Kidney (tissue), 14 donors: ENCODE data around the gene BBOX1. TPM values are rescaled to one million over a fixed set of nuclear protein-coding genes. Genes with fewer than 3 reads are reported as not detected.

ENCODE experiments used
- DNase-seq, 5 donors: peaks; one replicate each; pipeline ENCODE4 v3.0.0-alpha.2; 2013 to 2020
- FAIRE-seq: peaks from 2 replicates; lab custom pipeline; 2012; peaks lifted over from hg19 to GRCh38; lab: Jason Lieb, UNC
- H3K27ac ChIP-seq, 2 donors: one replicate each; pipeline ENCODE4 v1.7.0; 2013; ENCODE audit warnings: low read depth in 2 of 2, low read length in 2 of 2, inconsistent platforms in 1 of 2
- H3K27me3 ChIP-seq: one replicate; pipeline ENCODE4 v1.7.1; 2013; ENCODE audit warnings: low read length, inconsistent platforms; ENCODE audit not compliant: control insufficient read depth, insufficient read depth
- H3K36me3 ChIP-seq, 3 donors: one replicate each; pipeline versions ENCODE4 v1.7.0 to v1.7.1; 2013; ENCODE audit warnings: low read length in 3 of 3, control low read depth in 1 of 3, inconsistent platforms in 1 of 3; ENCODE audit not compliant: insufficient read depth in 3 of 3, control insufficient read depth in 2 of 3
- H3K4me1 ChIP-seq, 3 donors: one replicate each; pipeline versions ENCODE4 v1.7.0 to v1.7.1; 2013; ENCODE audit warnings: low read length in 3 of 3, inconsistent platforms in 1 of 3, low read depth in 1 of 3; ENCODE audit not compliant: control insufficient read depth in 2 of 3, insufficient read depth in 2 of 3
- H3K4me3 ChIP-seq, 3 donors: one replicate each; pipeline versions ENCODE4 v1.7.0 to v1.8.1; 2013; ENCODE audit warnings: low read length in 3 of 3, control low read depth in 1 of 3, inconsistent platforms in 1 of 3
- H3K9ac ChIP-seq, 3 donors: one replicate each; pipeline versions ENCODE4 v1.7.0 to v1.7.1; 2013; ENCODE audit warnings: low read length in 3 of 3, control low read depth in 1 of 3, inconsistent platforms in 1 of 3
- H3K9me3 ChIP-seq, 3 donors: one replicate each; pipeline versions ENCODE4 v1.7.0 to v1.7.1; 2013; ENCODE audit warnings: low read length in 3 of 3, control low read depth in 1 of 3, inconsistent platforms in 1 of 3; ENCODE audit not compliant: control insufficient read depth in 2 of 3, insufficient read depth in 1 of 3
- intact Hi-C: fragments of 100-400 bp; cut with DNase I; formaldehyde crosslinking; loops from one replicate; pipeline ENCODE4 v1.11.1; 2022
- polyA plus RNA-seq: library from polyadenylated mRNA; stranded (reverse); fragments of 350-450 nt; fragmentation: Illumina TruSeq; extraction: RNeasy Lipid Tissue Mini Kit (QIAGEN cat#74804); gene quantifications from one replicate; pipeline ENCODE4 v1.2.3, GENCODE V29; 2014; ENCODE audit warnings: low read depth, low replicate concordance; ENCODE audit not compliant: insufficient read depth
- total RNA-seq: library from RNA; stranded (reverse); fragmentation: NEBNext Ultra II Directional; extraction: Animal tissue kit (Norgen Biotek cat#: 25700); gene quantifications from one replicate; pipeline ENCODE4 v1.2.1, GENCODE V29; 2021
- TF ChIP-seq, protein P1 (sequence below): IDR thresholded peaks from 3 replicates; pipeline ENCODE4 v1.5.1; 2012; ENCODE audit warnings: mild to moderate bottlenecking, moderate library complexity, borderline replicate concordance; ENCODE audit not compliant: insufficient read depth; ENCODE audit errors: extremely low read depth
- donor health status: control.
- donor health status: control.
- donor health status: control.
- donor health status: control.
- donor health status: control.
- donor health status: DM: yes; HTN: yes; CAD: no.
- donor health status: Normal renal cell carcinoma (clear cell type).

BBOX1 gene
- total and polyA plus RNA-seq, 2 donors from 2014 or later = 159 to 414 TPM

- Histone ChIP-seq H3K4me1 (no peaks in the 10 kb centered on the region), H3K27ac (no peak overlapping the region), H3K9ac (no peak overlapping the region), H3K27me3 (no peaks in the 10 kb centered on the region), H3K9me3 (no peaks in the 10 kb centered on the region), H3K4me3 (no peak overlapping the region), H3K36me3 (no peaks in the 10 kb centered on the region)
- DNase-seq (no peak), FAIRE-seq (no peak)
- TF ChIP-seq, protein P1, sequence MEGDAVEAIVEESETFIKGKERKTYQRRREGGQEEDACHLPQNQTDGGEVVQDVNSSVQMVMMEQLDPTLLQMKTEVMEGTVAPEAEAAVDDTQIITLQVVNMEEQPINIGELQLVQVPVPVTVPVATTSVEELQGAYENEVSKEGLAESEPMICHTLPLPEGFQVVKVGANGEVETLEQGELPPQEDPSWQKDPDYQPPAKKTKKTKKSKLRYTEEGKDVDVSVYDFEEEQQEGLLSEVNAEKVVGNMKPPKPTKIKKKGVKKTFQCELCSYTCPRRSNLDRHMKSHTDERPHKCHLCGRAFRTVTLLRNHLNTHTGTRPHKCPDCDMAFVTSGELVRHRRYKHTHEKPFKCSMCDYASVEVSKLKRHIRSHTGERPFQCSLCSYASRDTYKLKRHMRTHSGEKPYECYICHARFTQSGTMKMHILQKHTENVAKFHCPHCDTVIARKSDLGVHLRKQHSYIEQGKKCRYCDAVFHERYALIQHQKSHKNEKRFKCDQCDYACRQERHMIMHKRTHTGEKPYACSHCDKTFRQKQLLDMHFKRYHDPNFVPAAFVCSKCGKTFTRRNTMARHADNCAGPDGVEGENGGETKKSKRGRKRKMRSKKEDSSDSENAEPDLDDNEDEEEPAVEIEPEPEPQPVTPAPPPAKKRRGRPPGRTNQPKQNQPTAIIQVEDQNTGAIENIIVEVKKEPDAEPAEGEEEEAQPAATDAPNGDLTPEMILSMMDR = no peak
- intact Hi-C loops = no loop called here
These were observed 59.9 kb downstream of the BBOX1 start for GRCh38 chr11:27100534-27100933.

DNA sequence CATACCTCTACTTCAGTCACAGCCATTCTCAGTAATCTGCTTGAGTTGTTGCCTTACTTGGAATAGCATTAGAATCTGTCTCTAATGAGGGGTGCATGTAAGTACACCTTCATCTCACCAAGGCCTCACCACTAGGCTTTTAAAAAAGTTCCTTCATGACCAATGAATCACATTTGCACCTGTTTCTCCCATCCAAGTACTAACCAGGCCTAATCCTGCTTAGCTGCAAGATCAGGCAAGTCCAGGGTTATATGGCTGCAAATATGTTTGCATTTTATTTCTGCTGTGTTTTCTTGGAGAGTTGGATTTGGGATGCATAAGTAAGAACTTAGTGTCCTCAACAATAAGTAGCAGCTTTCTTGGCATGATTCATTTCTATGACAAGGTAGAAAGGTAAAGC, 66.9 kb downstream of the BBOX1 start:
- no peaks in the 10 kb centered on the region for H3K9me3 ChIP-seq
- intact Hi-C loops = no loop called here
- H3K27me3 ChIP-seq = no peaks in the 10 kb centered on the region
- TF ChIP-seq, protein P1 = no peak
- no peaks in the 10 kb centered on the region for H3K36me3 ChIP-seq
- FAIRE-seq (no peak), DNase-seq (no peak)
- H3K27ac ChIP-seq = no peak overlapping the region
- no peak overlapping the region for H3K9ac ChIP-seq
- H3K4me1 ChIP-seq = no peaks in the 10 kb centered on the region
- no peak overlapping the region for H3K4me3 ChIP-seq

GRCh38 chr11:27108809-27109208, 68.2 kb downstream of the BBOX1 start:
- no peaks in the 10 kb centered on the region for H3K36me3 ChIP-seq
- H3K4me1 ChIP-seq = no peaks in the 10 kb centered on the region
- no peak overlapping the region for H3K9ac ChIP-seq
- H3K4me3 ChIP-seq = no peak overlapping the region
- TF ChIP-seq, protein P1 = no peak
- H3K9me3 ChIP-seq = no peaks in the 10 kb centered on the region
- no peak for DNase-seq
- FAIRE-seq = no peak
- intact Hi-C loops = no loop called here
- H3K27me3 ChIP-seq = no peaks in the 10 kb centered on the region
- H3K27ac ChIP-seq = no peak overlapping the region

- no peak overlapping the region for H3K4me3 ChIP-seq
- no peaks in the 10 kb centered on the region for H3K4me1 ChIP-seq
- H3K9ac ChIP-seq = no peak overlapping the region
- DNase-seq = no peak
- TF ChIP-seq, protein P1 = no peak
- H3K36me3 ChIP-seq = no peaks in the 10 kb centered on the region
- no peaks in the 10 kb centered on the region for H3K27me3 ChIP-seq
- no peaks in the 10 kb centered on the region for H3K9me3 ChIP-seq
- no peak for FAIRE-seq
- intact Hi-C loops = no loop called here
- no peak overlapping the region for H3K27ac ChIP-seq
These were observed 71.3 kb downstream of the BBOX1 start for GRCh38 chr11:27111896-27112295.
